SK-N-SH (cell line): ENCODE measurements around the gene FTO. TPM values are rescaled to one million over a fixed set of nuclear protein-coding genes. Genes with fewer than 3 reads are reported as not detected.

Experiments
- CTCF ChIA-PET: fragments of 300-600, 350-600 bp; formaldehyde crosslinking; extraction: SDS; loops from one replicate; lab custom pipeline; 2021; lab: Yijun Ruan, JAX
- POLR2A ChIA-PET: fragments of 350-600 bp; sonication (Branson Sonifier 250); formaldehyde crosslinking; extraction: SDS; loops from one replicate; lab custom pipeline; 2020; ENCODE audit warnings: antibody characterized with exemption, inconsistent platforms; lab: Yijun Ruan, JAX
- DNase-seq: peaks from one replicate; pipeline ENCODE4 v3.0.0; 2012
- H2AFZ ChIP-seq: fragments of 200-600 bp; sonication (generic); 2 replicates; pipeline ENCODE4 v1.8.1; 2016; ENCODE audit warnings: antibody characterized with exemption, mild to moderate bottlenecking, low read depth
- H3F3A ChIP-seq: fragments of 200-600 bp; sonication (generic); replicated peaks from 2 replicates; pipeline ENCODE3; 2016; ENCODE audit warnings: antibody characterized with exemption, mild to moderate bottlenecking; ENCODE audit not compliant: insufficient read depth
- H3K27ac ChIP-seq, 2 experiments: fragments of 200-500 bp in 1 of 2; fragments of 200-600 bp in 1 of 2; sonication (Bioruptor generic) in 1 of 2; sonication (generic), shearing (Covaris generic) in 1 of 2; 2 replicates each; pipeline versions ENCODE4 v1.5.1 to v1.6.1; 2014 to 2016; ENCODE audit warnings: low read depth in 2 of 2, inconsistent platforms in 1 of 2, low read length in 1 of 2, mild to moderate bottlenecking in 1 of 2, mixed read lengths in 1 of 2
- H3K27me3 ChIP-seq: fragments of 200-600 bp; sonication (generic), shearing (Covaris generic); 2 replicates; pipeline ENCODE4 v1.6.1; 2016; ENCODE audit warnings: mixed run types; ENCODE audit not compliant: insufficient read depth
- H3K36me3 ChIP-seq, 2 experiments: fragments of 200-500 bp in 1 of 2; fragments of 200-600 bp in 1 of 2; sonication (Bioruptor generic) in 1 of 2; sonication (generic) in 1 of 2; replicated peaks in 1 of 2; 2 replicates each; pipeline versions ENCODE3 to v1.5.1; 2014 to 2016; ENCODE audit warnings: low read length in 1 of 2, mild to moderate bottlenecking in 1 of 2; ENCODE audit not compliant: insufficient read depth in 2 of 2, control insufficient read depth in 1 of 2
- H3K4me1 ChIP-seq, 2 experiments: fragments of 200-500 bp in 1 of 2; fragments of 200-600 bp in 1 of 2; sonication (Bioruptor generic) in 1 of 2; sonication (generic), shearing (Covaris generic) in 1 of 2; 2 replicates each; pipeline versions ENCODE4 v1.5.1 to v1.6.1; 2014 to 2016; ENCODE audit warnings: low read depth in 1 of 2, low read length in 1 of 2, mixed run types in 1 of 2; ENCODE audit not compliant: insufficient read depth in 2 of 2, control insufficient read depth in 1 of 2
- H3K4me2 ChIP-seq: fragments of 200-600 bp; sonication (generic), shearing (Covaris generic); 2 replicates; pipeline ENCODE4 v1.6.1; 2017; ENCODE audit warnings: mixed run types
- H3K4me3 ChIP-seq, 2 experiments: fragments of 200-500 bp in 1 of 2; fragments of 200-600 bp in 1 of 2; sonication (Bioruptor generic) in 1 of 2; sonication (generic), shearing (Covaris generic) in 1 of 2; 2 replicates each; pipeline versions ENCODE4 v1.5.1 to v1.8.1; 2014 to 2016; ENCODE audit warnings: low read depth in 2 of 2, inconsistent platforms in 1 of 2, low read length in 1 of 2, mild to moderate bottlenecking in 1 of 2, mixed read lengths in 1 of 2, moderate library complexity in 1 of 2
- H3K79me2 ChIP-seq: fragments of 200-600 bp; sonication (generic); 2 replicates; pipeline ENCODE4 v1.8.1; 2017; ENCODE audit warnings: mild to moderate bottlenecking; ENCODE audit not compliant: insufficient read depth
- H3K9ac ChIP-seq: fragments of 200-600 bp; sonication (generic); 2 replicates; pipeline ENCODE4 v1.6.1; 2017; ENCODE audit warnings: mixed run types
- H3K9me2 ChIP-seq: fragments of 200-600 bp; sonication (generic); 2 replicates; pipeline ENCODE4 v1.6.1; 2017; ENCODE audit warnings: mixed run types
- H3K9me3 ChIP-seq: fragments of 200-600 bp; sonication (generic); 2 replicates; pipeline ENCODE4 v1.6.1; 2017; ENCODE audit warnings: mixed run types, mild to moderate bottlenecking, moderate library complexity
- H4K20me1 ChIP-seq: fragments of 200-600 bp; sonication (generic); 2 replicates; pipeline ENCODE4 v1.6.1; 2017; ENCODE audit warnings: mild to moderate bottlenecking, mixed run types; ENCODE audit not compliant: insufficient read depth
- EZH2phosphoT487 ChIP-seq: fragments of 200-600 bp; sonication (generic); IDR thresholded peaks from 2 replicates; pipeline ENCODE4 v1.6.1; 2017; ENCODE audit warnings: low read depth, mixed run types, mild to moderate bottlenecking, antibody characterized with exemption, moderate library complexity, borderline replicate concordance
- FOSL2 ChIP-seq: IDR thresholded peaks from 2 replicates; pipeline ENCODE4 v1.4.0; 2012; ENCODE audit warnings: low read depth, mild to moderate bottlenecking, moderate library complexity, borderline replicate concordance
- FOXJ3 ChIP-seq: sonication (generic); formaldehyde crosslinking; IDR thresholded peaks from 2 replicates; pipeline ENCODE4 v1.5.1; 2020; ENCODE audit warnings: mild to moderate bottlenecking, missing genetic modification reagents
- FOXM1 ChIP-seq: IDR thresholded peaks from 2 replicates; pipeline ENCODE4 v1.4.0; 2012; ENCODE audit warnings: low read depth, mild to moderate bottlenecking
- MEF2A ChIP-seq: IDR thresholded peaks from 2 replicates; pipeline ENCODE4 v1.4.0; 2012; ENCODE audit warnings: low read depth, borderline replicate concordance
- MXI1 ChIP-seq: IDR thresholded peaks from 2 replicates; pipeline ENCODE4 v1.6.1; 2012; ENCODE audit warnings: mild to moderate bottlenecking, low read depth, low read length, improper control_type of control experiment
- NFIC ChIP-seq: IDR thresholded peaks from 2 replicates; pipeline ENCODE4 v1.4.0; 2012; ENCODE audit warnings: borderline replicate concordance
- NRF1 ChIP-seq: IDR thresholded peaks from 2 replicates; pipeline ENCODE4 v1.6.1; 2012; ENCODE audit warnings: low read depth, mild to moderate bottlenecking, low read length
- POLR2AphosphoS5 ChIP-seq: IDR thresholded peaks from 2 replicates; pipeline ENCODE4 v1.6.1; 2012; ENCODE audit warnings: low read depth, low read length
- RAD21 ChIP-seq: IDR thresholded peaks from 2 replicates; pipeline ENCODE4 v1.6.1; 2012; ENCODE audit warnings: mild to moderate bottlenecking, low read length
- SIN3A ChIP-seq: IDR thresholded peaks from 2 replicates; pipeline ENCODE4 v1.6.1; 2012; ENCODE audit warnings: low read depth, mild to moderate bottlenecking, low read length, moderate library complexity, borderline replicate concordance
- SMC3 ChIP-seq: IDR thresholded peaks from 2 replicates; pipeline ENCODE4 v1.6.1; 2012; ENCODE audit warnings: low read depth, low read length, improper control_type of control experiment
- TEAD4 ChIP-seq: IDR thresholded peaks from 2 replicates; pipeline ENCODE4 v1.4.0; 2012; ENCODE audit warnings: mild to moderate bottlenecking, borderline replicate concordance; ENCODE audit not compliant: insufficient read depth
- YY1 ChIP-seq: IDR thresholded peaks from 2 replicates; pipeline ENCODE4 v1.4.0; 2012; ENCODE audit warnings: low read depth, mild to moderate bottlenecking
- WGBS: methylation state at CpG from one replicate; pipeline ENCODE4 v1.1.6; 2017; ENCODE audit warnings: low lambda C conversion rate; 5-methylcytosine and 5-hydroxymethylcytosine counted together
- polyA plus RNA-seq, 3 experiments: library from polyadenylated mRNA; depleted of rRNA; stranded (reverse); fragments of >200 nt; gene quantifications; 2 replicates each; pipeline ENCODE4 v1.2.3, GENCODE V29; 2012
- TF ChIP-seq, protein P1 (sequence below): IDR thresholded peaks from 2 replicates; pipeline ENCODE4 v1.4.0; 2012; ENCODE audit warnings: low read depth, borderline replicate concordance
- TF ChIP-seq, protein P2 (sequence below): IDR thresholded peaks from 2 replicates; pipeline ENCODE4; 2012
- TF ChIP-seq, protein P3 (sequence below): IDR thresholded peaks from 2 replicates; pipeline ENCODE4 v1.4.0; 2012; ENCODE audit warnings: low read depth, borderline replicate concordance
- TF ChIP-seq, protein P4 (sequence below): fragments of 150-350 bp; IDR thresholded peaks from 2 replicates; pipeline ENCODE4 v1.6.1; 2016; ENCODE audit warnings: mild to moderate bottlenecking, low read depth, low read length
- TF ChIP-seq, protein P5 (sequence below): fragments of 150-350 bp; IDR thresholded peaks from 2 replicates; pipeline ENCODE4 v1.6.1; 2017; ENCODE audit warnings: antibody characterized with exemption, low read length, low read depth, borderline replicate concordance

FTO gene
- polyA plus RNA-seq, 1 of the 3 experiments (the other 2 are of a cell fraction), result 41.2 TPM

DNA sequence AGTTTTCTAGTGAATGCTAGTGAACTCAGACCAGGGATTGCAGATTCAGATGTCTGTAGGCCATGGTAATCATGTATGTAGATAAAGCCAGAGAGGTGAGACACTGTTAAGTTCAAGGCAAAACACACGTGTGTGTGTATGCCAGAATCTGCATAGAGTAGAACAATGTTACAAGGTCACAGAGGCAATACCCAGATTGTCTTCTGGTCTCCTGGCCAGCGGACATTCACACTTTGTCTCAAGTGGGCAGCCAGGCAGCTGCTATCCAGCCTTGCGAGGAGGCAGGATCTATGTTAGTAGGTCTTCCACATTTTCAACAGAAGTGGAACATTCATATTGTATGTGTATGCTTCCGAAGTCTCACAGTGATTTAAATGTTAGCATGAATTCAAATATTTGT is 244.4 kb downstream of the FTO start:
- CTCF ChIA-PET, result interaction anchor here (2.1 to 4.7 kb wide), 2 partner anchors 11 kb away, joined by 10 to 20 read pairs; no protein-coding TSS in a partner anchor
- H3K9ac ChIP-seq, result no peak overlapping the region
- H4K20me1 ChIP-seq, result no peaks in the 10 kb centered on the region
- H3K9me3 ChIP-seq, result no peaks in the 10 kb centered on the region
- H3K4me2 ChIP-seq, result no peak overlapping the region
- no peak overlapping the region for H2AFZ ChIP-seq
- H3K4me3 ChIP-seq, result no peak overlapping the region
- DNase-seq, result no peak
- no peaks in the 10 kb centered on the region for H3K9me2 ChIP-seq
- 94% methylated on average over 4 of the region's 4 CpGs for WGBS
- H3K36me3 ChIP-seq, result no peaks in the 10 kb centered on the region
- H3F3A ChIP-seq, result no peaks in the 10 kb centered on the region
- H3K79me2 ChIP-seq, result no peaks in the 10 kb centered on the region
- no peak overlapping the region for H3K27ac ChIP-seq
- no peaks in the 10 kb centered on the region for H3K27me3 ChIP-seq
- TF ChIP-seq FOXJ3 (CRISPR knock-in tag) (no peak), SMC3 (no peak), EZH2phosphoT487 (no peak), POLR2AphosphoS5 (no peak), SIN3A (no peak), RAD21 (no peak), NRF1 (no peak), MEF2A (no peak), NFIC (no peak), FOSL2 (no peak), TEAD4 (no peak), YY1 (no peak), MXI1 (no peak), FOXM1 (no peak)
- TF ChIP-seq, protein P1, sequence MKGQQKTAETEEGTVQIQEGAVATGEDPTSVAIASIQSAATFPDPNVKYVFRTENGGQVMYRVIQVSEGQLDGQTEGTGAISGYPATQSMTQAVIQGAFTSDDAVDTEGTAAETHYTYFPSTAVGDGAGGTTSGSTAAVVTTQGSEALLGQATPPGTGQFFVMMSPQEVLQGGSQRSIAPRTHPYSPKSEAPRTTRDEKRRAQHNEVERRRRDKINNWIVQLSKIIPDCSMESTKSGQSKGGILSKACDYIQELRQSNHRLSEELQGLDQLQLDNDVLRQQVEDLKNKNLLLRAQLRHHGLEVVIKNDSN, result no peak
- TF ChIP-seq, protein P2, sequence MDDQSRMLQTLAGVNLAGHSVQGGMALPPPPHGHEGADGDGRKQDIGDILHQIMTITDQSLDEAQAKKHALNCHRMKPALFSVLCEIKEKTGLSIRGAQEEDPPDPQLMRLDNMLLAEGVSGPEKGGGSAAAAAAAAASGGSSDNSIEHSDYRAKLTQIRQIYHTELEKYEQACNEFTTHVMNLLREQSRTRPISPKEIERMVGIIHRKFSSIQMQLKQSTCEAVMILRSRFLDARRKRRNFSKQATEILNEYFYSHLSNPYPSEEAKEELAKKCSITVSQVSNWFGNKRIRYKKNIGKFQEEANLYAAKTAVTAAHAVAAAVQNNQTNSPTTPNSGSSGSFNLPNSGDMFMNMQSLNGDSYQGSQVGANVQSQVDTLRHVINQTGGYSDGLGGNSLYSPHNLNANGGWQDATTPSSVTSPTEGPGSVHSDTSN, result no peak
- TF ChIP-seq, protein P3, sequence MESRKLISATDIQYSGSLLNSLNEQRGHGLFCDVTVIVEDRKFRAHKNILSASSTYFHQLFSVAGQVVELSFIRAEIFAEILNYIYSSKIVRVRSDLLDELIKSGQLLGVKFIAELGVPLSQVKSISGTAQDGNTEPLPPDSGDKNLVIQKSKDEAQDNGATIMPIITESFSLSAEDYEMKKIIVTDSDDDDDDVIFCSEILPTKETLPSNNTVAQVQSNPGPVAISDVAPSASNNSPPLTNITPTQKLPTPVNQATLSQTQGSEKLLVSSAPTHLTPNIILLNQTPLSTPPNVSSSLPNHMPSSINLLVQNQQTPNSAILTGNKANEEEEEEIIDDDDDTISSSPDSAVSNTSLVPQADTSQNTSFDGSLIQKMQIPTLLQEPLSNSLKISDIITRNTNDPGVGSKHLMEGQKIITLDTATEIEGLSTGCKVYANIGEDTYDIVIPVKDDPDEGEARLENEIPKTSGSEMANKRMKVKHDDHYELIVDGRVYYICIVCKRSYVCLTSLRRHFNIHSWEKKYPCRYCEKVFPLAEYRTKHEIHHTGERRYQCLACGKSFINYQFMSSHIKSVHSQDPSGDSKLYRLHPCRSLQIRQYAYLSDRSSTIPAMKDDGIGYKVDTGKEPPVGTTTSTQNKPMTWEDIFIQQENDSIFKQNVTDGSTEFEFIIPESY, result no peak
- TF ChIP-seq, protein P4, sequence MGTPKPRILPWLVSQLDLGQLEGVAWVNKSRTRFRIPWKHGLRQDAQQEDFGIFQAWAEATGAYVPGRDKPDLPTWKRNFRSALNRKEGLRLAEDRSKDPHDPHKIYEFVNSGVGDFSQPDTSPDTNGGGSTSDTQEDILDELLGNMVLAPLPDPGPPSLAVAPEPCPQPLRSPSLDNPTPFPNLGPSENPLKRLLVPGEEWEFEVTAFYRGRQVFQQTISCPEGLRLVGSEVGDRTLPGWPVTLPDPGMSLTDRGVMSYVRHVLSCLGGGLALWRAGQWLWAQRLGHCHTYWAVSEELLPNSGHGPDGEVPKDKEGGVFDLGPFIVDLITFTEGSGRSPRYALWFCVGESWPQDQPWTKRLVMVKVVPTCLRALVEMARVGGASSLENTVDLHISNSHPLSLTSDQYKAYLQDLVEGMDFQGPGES, result no peak
- TF ChIP-seq, protein P5, sequence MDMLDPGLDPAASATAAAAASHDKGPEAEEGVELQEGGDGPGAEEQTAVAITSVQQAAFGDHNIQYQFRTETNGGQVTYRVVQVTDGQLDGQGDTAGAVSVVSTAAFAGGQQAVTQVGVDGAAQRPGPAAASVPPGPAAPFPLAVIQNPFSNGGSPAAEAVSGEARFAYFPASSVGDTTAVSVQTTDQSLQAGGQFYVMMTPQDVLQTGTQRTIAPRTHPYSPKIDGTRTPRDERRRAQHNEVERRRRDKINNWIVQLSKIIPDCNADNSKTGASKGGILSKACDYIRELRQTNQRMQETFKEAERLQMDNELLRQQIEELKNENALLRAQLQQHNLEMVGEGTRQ, result no peak
- peaks cover 0 to 14% of the 10 kb centered on the region in 2 experiments; a peak in 2 of 4 replicates for H3K4me1 ChIP-seq
- POLR2A ChIA-PET, result no interaction called here
